Measurements from ENCODE around the gene AP3B1. TPM values are rescaled to one million over a fixed set of nuclear protein-coding genes. Genes with fewer than 3 reads are reported as not detected.

The AP3B1 gene
- total RNA-seq, 6 experiments from 2014 or later, result 11.4 to 17.9 (median 12.9) TPM

GRCh38 chr5:77952636-77953212, 341.8 kb downstream of the AP3B1 start:
- TF ChIP-seq CTCF (IDR thresholded peaks at IDR 0.05), result no peak
- H3K4me3 ChIP-seq, result no peak overlapping the region
- no peak for DNase-seq
- no peaks in the 10 kb centered on the region for H3K36me3 ChIP-seq
- peaks cover 0 to 3% (median 0%) of the 10 kb centered on the region in 4 donors for H3K4me1 ChIP-seq
- 64% methylated on average over 3 of the region's 3 CpGs for WGBS (ENCODE audit: insufficient coverage, low coverage, low lambda C conversion rate, missing lambda C conversion rate)
- intact Hi-C loops (cut with DNase I), result no loop called here
- no peak overlapping the region for H3K27ac ChIP-seq
- peak; percentile 44 to 85 (median 72) for ATAC-seq
- H3K27me3 ChIP-seq, result peaks cover 0 to 3% of the 10 kb centered on the region in 2 donors
- no peaks in the 10 kb centered on the region for H3K9me3 ChIP-seq

Small RNA genes lying within 50 kb of the gene (small RNA-seq; reads per million reads assigned to genes)
- 0 reads per million in 2 experiments for gene RF00019
- 0 reads per million in 2 experiments for gene RNU6-183P

Other genes with a start within 250 kb of the AP3B1 start
- 10 to 100 TPM; 10.4 to 18.4 (median 11.1) TPM for gene SCAMP1, start 65.9 kb upstream of the AP3B1 start, total RNA-seq